Measurements from ENCODE around the gene ZNF462. TPM values are rescaled to one million over a fixed set of nuclear protein-coding genes. Genes with fewer than 3 reads are reported as not detected.

The ZNF462 gene, protein sequence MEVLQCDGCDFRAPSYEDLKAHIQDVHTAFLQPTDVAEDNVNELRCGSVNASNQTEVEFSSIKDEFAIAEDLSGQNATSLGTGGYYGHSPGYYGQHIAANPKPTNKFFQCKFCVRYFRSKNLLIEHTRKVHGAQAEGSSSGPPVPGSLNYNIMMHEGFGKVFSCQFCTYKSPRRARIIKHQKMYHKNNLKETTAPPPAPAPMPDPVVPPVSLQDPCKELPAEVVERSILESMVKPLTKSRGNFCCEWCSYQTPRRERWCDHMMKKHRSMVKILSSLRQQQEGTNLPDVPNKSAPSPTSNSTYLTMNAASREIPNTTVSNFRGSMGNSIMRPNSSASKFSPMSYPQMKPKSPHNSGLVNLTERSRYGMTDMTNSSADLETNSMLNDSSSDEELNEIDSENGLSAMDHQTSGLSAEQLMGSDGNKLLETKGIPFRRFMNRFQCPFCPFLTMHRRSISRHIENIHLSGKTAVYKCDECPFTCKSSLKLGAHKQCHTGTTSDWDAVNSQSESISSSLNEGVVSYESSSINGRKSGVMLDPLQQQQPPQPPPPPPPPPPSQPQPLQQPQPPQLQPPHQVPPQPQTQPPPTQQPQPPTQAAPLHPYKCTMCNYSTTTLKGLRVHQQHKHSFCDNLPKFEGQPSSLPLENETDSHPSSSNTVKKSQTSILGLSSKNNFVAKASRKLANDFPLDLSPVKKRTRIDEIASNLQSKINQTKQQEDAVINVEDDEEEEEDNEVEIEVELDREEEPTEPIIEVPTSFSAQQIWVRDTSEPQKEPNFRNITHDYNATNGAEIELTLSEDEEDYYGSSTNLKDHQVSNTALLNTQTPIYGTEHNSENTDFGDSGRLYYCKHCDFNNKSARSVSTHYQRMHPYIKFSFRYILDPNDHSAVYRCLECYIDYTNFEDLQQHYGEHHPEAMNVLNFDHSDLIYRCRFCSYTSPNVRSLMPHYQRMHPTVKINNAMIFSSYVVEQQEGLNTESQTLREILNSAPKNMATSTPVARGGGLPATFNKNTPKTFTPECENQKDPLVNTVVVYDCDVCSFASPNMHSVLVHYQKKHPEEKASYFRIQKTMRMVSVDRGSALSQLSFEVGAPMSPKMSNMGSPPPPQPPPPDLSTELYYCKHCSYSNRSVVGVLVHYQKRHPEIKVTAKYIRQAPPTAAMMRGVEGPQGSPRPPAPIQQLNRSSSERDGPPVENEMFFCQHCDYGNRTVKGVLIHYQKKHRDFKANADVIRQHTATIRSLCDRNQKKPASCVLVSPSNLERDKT (N-terminal part only)
- total RNA-seq: 14.0 and 35.0 TPM in 2 replicates

GRCh38 chr9:106862821-106863720 lies at the start of gene ZNF462:
TSS of gene ZNF462 (plus strand) at chr9:106863166. CDS start at chr9:106923384, 60,218 bp downstream.

